ENCODE measurements around the gene PATL2. TPM values are rescaled to one million over a fixed set of nuclear protein-coding genes. Genes with fewer than 3 reads are reported as not detected.

PATL2 gene
- total and polyA plus RNA-seq, 4 donors, result 2.4 to 4.8 (median 3.7) TPM

GRCh38 chr15:44623178-44623577 is 87.9 kb downstream of the PATL2 start:
- TF ChIP-seq, protein P1, sequence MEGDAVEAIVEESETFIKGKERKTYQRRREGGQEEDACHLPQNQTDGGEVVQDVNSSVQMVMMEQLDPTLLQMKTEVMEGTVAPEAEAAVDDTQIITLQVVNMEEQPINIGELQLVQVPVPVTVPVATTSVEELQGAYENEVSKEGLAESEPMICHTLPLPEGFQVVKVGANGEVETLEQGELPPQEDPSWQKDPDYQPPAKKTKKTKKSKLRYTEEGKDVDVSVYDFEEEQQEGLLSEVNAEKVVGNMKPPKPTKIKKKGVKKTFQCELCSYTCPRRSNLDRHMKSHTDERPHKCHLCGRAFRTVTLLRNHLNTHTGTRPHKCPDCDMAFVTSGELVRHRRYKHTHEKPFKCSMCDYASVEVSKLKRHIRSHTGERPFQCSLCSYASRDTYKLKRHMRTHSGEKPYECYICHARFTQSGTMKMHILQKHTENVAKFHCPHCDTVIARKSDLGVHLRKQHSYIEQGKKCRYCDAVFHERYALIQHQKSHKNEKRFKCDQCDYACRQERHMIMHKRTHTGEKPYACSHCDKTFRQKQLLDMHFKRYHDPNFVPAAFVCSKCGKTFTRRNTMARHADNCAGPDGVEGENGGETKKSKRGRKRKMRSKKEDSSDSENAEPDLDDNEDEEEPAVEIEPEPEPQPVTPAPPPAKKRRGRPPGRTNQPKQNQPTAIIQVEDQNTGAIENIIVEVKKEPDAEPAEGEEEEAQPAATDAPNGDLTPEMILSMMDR (IDR thresholded peaks at IDR 0.05; ENCODE audit: control extremely low read depth, extremely low read depth), result no peak
- DNase-seq (no peak), ATAC-seq (ENCODE audit: insufficient read depth, low FRiP score) (no peak)
- peaks cover 9 to 37% (median 15%) of the 10 kb centered on the region in 4 donors for H3K36me3 ChIP-seq (ENCODE audit: control insufficient read depth in 4 of 4, insufficient read depth in 4 of 4, low read length in 4 of 4)
- H3K27me3 ChIP-seq (ENCODE audit: control insufficient read depth in 3 of 3, insufficient read depth in 3 of 3, low read length in 2 of 3), result no peaks in the 10 kb centered on the region
- no peaks in the 10 kb centered on the region for H3K4me1 ChIP-seq (ENCODE audit: control insufficient read depth in 5 of 5, insufficient read depth in 5 of 5, low read length in 5 of 5)
- H3K9ac ChIP-seq (ENCODE audit: insufficient read depth in 1 of 2, low read length in 2 of 2), result no peak overlapping the region
- H3K9me3 ChIP-seq (ENCODE audit: control insufficient read depth in 4 of 4, insufficient read depth in 3 of 4, low read length in 3 of 4), result no peaks in the 10 kb centered on the region
- no peak overlapping the region for H3K27ac ChIP-seq (ENCODE audit: low read depth in 1 of 2, low read length in 1 of 2)
- no peak overlapping the region for H3K4me3 ChIP-seq

DNA sequence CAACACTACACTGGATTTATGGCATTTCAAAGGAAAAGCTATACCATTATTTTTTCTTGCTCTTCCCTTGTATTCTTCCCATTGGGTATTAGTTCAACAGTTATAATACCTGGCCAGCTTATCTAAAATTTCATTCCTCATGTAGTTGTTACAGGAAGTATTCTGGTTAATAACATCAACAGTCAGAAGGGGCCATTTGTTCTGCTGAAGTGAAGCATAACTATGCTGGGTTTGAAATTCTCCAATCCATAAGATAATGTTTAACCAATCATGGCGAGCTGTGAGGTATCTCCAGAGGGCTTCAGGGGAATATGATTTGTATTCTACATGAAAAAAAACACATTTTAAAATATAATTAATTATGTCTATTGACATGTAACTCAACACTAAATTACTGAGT is 91.0 kb downstream of the PATL2 start:
- Histone ChIP-seq H3K9ac (ENCODE audit: insufficient read depth in 1 of 2, low read length in 2 of 2) (no peak overlapping the region), H3K4me1 (ENCODE audit: control insufficient read depth in 5 of 5, insufficient read depth in 5 of 5, low read length in 5 of 5) (no peaks in the 10 kb centered on the region), H3K27ac (ENCODE audit: low read depth in 1 of 2, low read length in 1 of 2) (no peak overlapping the region), H3K4me3 (no peak overlapping the region), H3K9me3 (ENCODE audit: control insufficient read depth in 4 of 4, insufficient read depth in 3 of 4, low read length in 3 of 4) (no peaks in the 10 kb centered on the region), H3K36me3 (ENCODE audit: control insufficient read depth in 4 of 4, insufficient read depth in 4 of 4, low read length in 4 of 4) (peaks cover 7 to 35% (median 18%) of the 10 kb centered on the region in 4 donors), H3K27me3 (ENCODE audit: control insufficient read depth in 3 of 3, insufficient read depth in 3 of 3, low read length in 2 of 3) (no peaks in the 10 kb centered on the region)
- TF ChIP-seq, protein P1 (IDR thresholded peaks at IDR 0.05; ENCODE audit: control extremely low read depth, extremely low read depth), result no peak
- ATAC-seq (ENCODE audit: insufficient read depth, low FRiP score) (no peak), DNase-seq (no peak)
- WGBS, 2 donors, result 95 to 98% methylated on average over 1 of the region's 1 CpG

- TF ChIP-seq, protein P1 (IDR thresholded peaks at IDR 0.05; ENCODE audit: control extremely low read depth, extremely low read depth), result no peak
- Histone ChIP-seq H3K27me3 (ENCODE audit: control insufficient read depth in 3 of 3, insufficient read depth in 3 of 3, low read length in 2 of 3) (no peaks in the 10 kb centered on the region), H3K27ac (ENCODE audit: low read depth in 1 of 2, low read length in 1 of 2) (no peak overlapping the region), H3K9ac (ENCODE audit: insufficient read depth in 1 of 2, low read length in 2 of 2) (no peak overlapping the region), H3K4me3 (no peak overlapping the region), H3K4me1 (ENCODE audit: control insufficient read depth in 5 of 5, insufficient read depth in 5 of 5, low read length in 5 of 5) (no peaks in the 10 kb centered on the region), H3K9me3 (ENCODE audit: control insufficient read depth in 4 of 4, insufficient read depth in 3 of 4, low read length in 3 of 4) (no peaks in the 10 kb centered on the region), H3K36me3 (ENCODE audit: control insufficient read depth in 4 of 4, insufficient read depth in 4 of 4, low read length in 4 of 4) (peaks cover 20 to 39% (median 28%) of the 10 kb centered on the region in 4 donors)
- no peak for ATAC-seq (ENCODE audit: insufficient read depth, low FRiP score)
- no peak for DNase-seq
- WGBS, 2 donors, result 98 to 100% methylated on average over 2 of the region's 2 CpGs
Measured at GRCh38 chr15:44616974-44617373, 94.1 kb downstream of the PATL2 start.

Small RNA genes lying within 50 kb of the gene (small RNA-seq; reads per million reads assigned to genes)
- not detected for gene RF00019 (ENCODE audit: low replicate concordance)

Other genes starting within 250 kb of the PATL2 start
- 10 to 100 TPM; 51.3 to 52.1 TPM for gene EIF3J, start 174.2 kb downstream of the PATL2 start, total RNA-seq
- gene EIF3J, start 174.2 kb downstream of the PATL2 start, polyA plus RNA-seq, result 10 to 100 TPM; 32.0 to 49.7 TPM
- gene SPG11, start 47.7 kb downstream of the PATL2 start, total RNA-seq, result 100 to 1,000 TPM in 1 of 2 donors, 10 to 100 TPM in 1; 86.5 to 119 TPM
- 10 to 100 TPM; 39.2 to 42.0 TPM for gene SPG11, start 47.7 kb downstream of the PATL2 start, polyA plus RNA-seq
- gene B2M, start 194 bp upstream of the PATL2 start, total RNA-seq, result 1,000 to 10,000 TPM; 2,080 to 4,787 TPM
- over 10,000 TPM in 1 of 2 donors, 1,000 to 10,000 TPM in 1; 1,933 to 11,026 TPM for gene B2M, start 194 bp upstream of the PATL2 start, polyA plus RNA-seq
- 10 to 100 TPM; 13.1 to 21.3 TPM for gene TRIM69, start 25.2 kb upstream of the PATL2 start, total RNA-seq
- gene TRIM69, start 25.2 kb upstream of the PATL2 start, polyA plus RNA-seq, result 10 to 100 TPM; 11.2 to 26.4 TPM
- not detected for gene TERB2, start 245.4 kb upstream of the PATL2 start, total RNA-seq
- not detected for gene TERB2, start 245.4 kb upstream of the PATL2 start, polyA plus RNA-seq

Data from lung (tissue), 13 donors.